Activated CD4-positive, alpha-beta T cell treated with anti-CD3 and anti-CD28 coated beads, Interleukin-2, amount 50 U/mL, for 24 hours (primary cell): ENCODE data around the gene TIMP3.

ENCODE experiments used
- DNase-seq, 2 donors: peaks; one replicate each; pipeline ENCODE4 v3.0.0-alpha.2; 2020; ENCODE audit warnings: low read depth in 1 of 2, low spot score in 1 of 2

The TIMP3 gene

GRCh38 chr22:32880505-32880892 is 79.0 kb downstream of the TIMP3 start:
- DNase-seq, result no peak

GRCh38 chr22:32880893-32881596 is 79.5 kb downstream of the TIMP3 start:
- no peak for DNase-seq

- DNase-seq, result no peak
Observed at GRCh38 chr22:32882360-32882755, 80.9 kb downstream of the TIMP3 start.

GRCh38 chr22:32882774-32883530 is 81.4 kb downstream of the TIMP3 start:
- no peak for DNase-seq

GRCh38 chr22:32887324-32887980 is 85.9 kb downstream of the TIMP3 start:
- DNase-seq, result no peak

- no peak for DNase-seq
Observed at GRCh38 chr22:32888976-32889375, 87.5 kb downstream of the TIMP3 start.

GRCh38 chr22:32896891-32897290 is 95.4 kb downstream of the TIMP3 start:
- no peak for DNase-seq

GRCh38 chr22:32897400-32897799 is 95.9 kb downstream of the TIMP3 start:
- no peak for DNase-seq

GRCh38 chr22:32900886-32901635 is 99.6 kb downstream of the TIMP3 start:
- DNase-seq, result no peak

- DNase-seq, result no peak
Observed at GRCh38 chr22:32901925-32902324, 100.4 kb downstream of the TIMP3 start.

- no peak for DNase-seq
Observed at GRCh38 chr22:32903507-32903906, 102.0 kb downstream of the TIMP3 start.

GRCh38 chr22:32904044-32904443 is 102.5 kb downstream of the TIMP3 start:
- no peak for DNase-seq

- DNase-seq, result no peak
Observed at GRCh38 chr22:32905400-32905799, 103.9 kb downstream of the TIMP3 start.

- DNase-seq, result no peak
Observed at GRCh38 chr22:32909581-32910428, 108.3 kb downstream of the TIMP3 start.

GRCh38 chr22:32910429-32910772 is 108.9 kb downstream of the TIMP3 start:
- no peak for DNase-seq

- no peak for DNase-seq
Observed at GRCh38 chr22:32911503-32911902, 110.0 kb downstream of the TIMP3 start.
